ENCODE results near the gene TRABD. TPM values are rescaled to one million over a fixed set of nuclear protein-coding genes. Genes with fewer than 3 reads are reported as not detected.

Gene TRABD
- total RNA-seq, 1 donor from 2014 or later, result 33.1 TPM

GRCh38 chr22:50139843-50140415 lies 45.8 kb upstream of the TRABD start:
- no peaks in the 10 kb centered on the region for H3K36me3 Mint-ChIP-seq (ENCODE audit: low read depth, unreplicated experiment)
- peaks cover 1% of the 10 kb centered on the region for H3K27me3 Mint-ChIP-seq (ENCODE audit: unreplicated experiment)
- peaks cover 2% of the 10 kb centered on the region for H3K4me1 Mint-ChIP-seq (ENCODE audit: unreplicated experiment)
- no peak overlapping the region for H3K27ac Mint-ChIP-seq (ENCODE audit: unreplicated experiment)
- no peak overlapping the region for H3K4me3 Mint-ChIP-seq (ENCODE audit: unreplicated experiment)
- no peak for DNase-seq (ENCODE audit: low spot score)
- no peak for TF ChIP-seq CTCF (IDR thresholded peaks at IDR 0.05; ENCODE audit: unreplicated experiment)
- H3K9me3 Mint-ChIP-seq (ENCODE audit: unreplicated experiment), result no peaks in the 10 kb centered on the region

GRCh38 chr22:50140615-50141014 lies 45.1 kb upstream of the TRABD start:
- Mint-ChIP-seq H3K27ac (ENCODE audit: unreplicated experiment) (no peak overlapping the region), H3K27me3 (ENCODE audit: unreplicated experiment) (peaks cover 1% of the 10 kb centered on the region), H3K9me3 (ENCODE audit: unreplicated experiment) (no peaks in the 10 kb centered on the region), H3K36me3 (ENCODE audit: low read depth, unreplicated experiment) (no peaks in the 10 kb centered on the region), H3K4me3 (ENCODE audit: unreplicated experiment) (no peak overlapping the region), H3K4me1 (ENCODE audit: unreplicated experiment) (peaks cover 2% of the 10 kb centered on the region)
- no peak for TF ChIP-seq CTCF (IDR thresholded peaks at IDR 0.05; ENCODE audit: unreplicated experiment)
- DNase-seq (ENCODE audit: low spot score), result no peak

- Mint-ChIP-seq H3K36me3 (ENCODE audit: low read depth, unreplicated experiment) (no peaks in the 10 kb centered on the region), H3K27ac (ENCODE audit: unreplicated experiment) (no peak overlapping the region), H3K4me3 (ENCODE audit: unreplicated experiment) (no peak overlapping the region), H3K4me1 (ENCODE audit: unreplicated experiment) (peaks cover 2% of the 10 kb centered on the region), H3K9me3 (ENCODE audit: unreplicated experiment) (no peaks in the 10 kb centered on the region), H3K27me3 (ENCODE audit: unreplicated experiment) (peaks cover 1% of the 10 kb centered on the region)
- no peak for TF ChIP-seq CTCF (IDR thresholded peaks at IDR 0.05; ENCODE audit: unreplicated experiment)
- DNase-seq (ENCODE audit: low spot score), result no peak
Measured at GRCh38 chr22:50141462-50141861, 44.3 kb upstream of the TRABD start.

- Mint-ChIP-seq H3K4me1 (ENCODE audit: unreplicated experiment) (peaks cover 2% of the 10 kb centered on the region), H3K4me3 (ENCODE audit: unreplicated experiment) (no peak overlapping the region), H3K36me3 (ENCODE audit: low read depth, unreplicated experiment) (no peaks in the 10 kb centered on the region), H3K27ac (ENCODE audit: unreplicated experiment) (no peak overlapping the region), H3K27me3 (ENCODE audit: unreplicated experiment) (peaks cover 1% of the 10 kb centered on the region), H3K9me3 (ENCODE audit: unreplicated experiment) (no peaks in the 10 kb centered on the region)
- no peak for TF ChIP-seq CTCF (IDR thresholded peaks at IDR 0.05; ENCODE audit: unreplicated experiment)
- DNase-seq (ENCODE audit: low spot score), result peak; percentile 42
Measured at GRCh38 chr22:50141891-50142363, 43.8 kb upstream of the TRABD start.

GRCh38 chr22:50143096-50143495 lies 42.6 kb upstream of the TRABD start:
- Mint-ChIP-seq H3K4me1 (ENCODE audit: unreplicated experiment) (peaks cover 2% of the 10 kb centered on the region), H3K9me3 (ENCODE audit: unreplicated experiment) (no peaks in the 10 kb centered on the region), H3K27me3 (ENCODE audit: unreplicated experiment) (peaks cover 1% of the 10 kb centered on the region), H3K27ac (ENCODE audit: unreplicated experiment) (no peak overlapping the region), H3K4me3 (ENCODE audit: unreplicated experiment) (no peak overlapping the region), H3K36me3 (ENCODE audit: low read depth, unreplicated experiment) (no peaks in the 10 kb centered on the region)
- no peak for TF ChIP-seq CTCF (IDR thresholded peaks at IDR 0.05; ENCODE audit: unreplicated experiment)
- DNase-seq (ENCODE audit: low spot score), result no peak

All from endothelial cell (in vitro differentiated cells).